Spleen (tissue), 11 donors: Measurements from ENCODE around the gene TTLL9. TPM values are rescaled to one million over a fixed set of nuclear protein-coding genes. Genes with fewer than 3 reads are reported as not detected.

Experiments
- DNase-seq: peaks from one replicate; pipeline ENCODE4 v3.0.0-alpha.2; 2020
- H3K27ac ChIP-seq, 8 donors: fragments of 200-600 bp; sonication (generic) in 7 of 8; 1 replicate in 4 of 8; 2 replicates in 4 of 8; pipeline versions ENCODE4 v1.5.0 to v1.8.0; 2016 to 2021; ENCODE audit warnings: inconsistent platforms in 4 of 8, mild to moderate bottlenecking in 4 of 8, moderate library complexity in 1 of 8
- H3K27me3 ChIP-seq, 7 donors: fragments of 200-600 bp; sonication (generic) in 6 of 7; replicated peaks in 1 of 7; 1 replicate in 4 of 7; 2 replicates in 3 of 7; pipeline versions ENCODE4 v1.5.0 to v1.8.0; 2016 to 2021; ENCODE audit warnings: inconsistent platforms in 3 of 7, mild to moderate bottlenecking in 1 of 7
- H3K36me3 ChIP-seq, 6 donors: fragments of 200-600 bp; sonication (generic) in 5 of 6; 1 replicate in 4 of 6; 2 replicates in 2 of 6; pipeline versions ENCODE4 v1.5.0 to v1.8.0; 2016 to 2021; ENCODE audit warnings: inconsistent platforms in 2 of 6
- H3K4me1 ChIP-seq, 6 donors: fragments of 200-600 bp; sonication (generic) in 5 of 6; 1 replicate in 3 of 6; 2 replicates in 3 of 6; pipeline versions ENCODE4 v1.5.0 to v1.8.0; 2016 to 2021; ENCODE audit warnings: inconsistent platforms in 3 of 6
- H3K4me3 ChIP-seq, 8 donors: fragments of 200-600 bp; sonication (generic) in 7 of 8; 1 replicate in 4 of 8; 2 replicates in 4 of 8; pipeline versions ENCODE4 v1.5.0 to v1.8.0; 2016 to 2021; ENCODE audit warnings: inconsistent platforms in 4 of 8, mild to moderate bottlenecking in 4 of 8, moderate library complexity in 2 of 8
- H3K9me3 ChIP-seq, 8 donors: fragments of 200-600 bp; sonication (generic) in 7 of 8; 1 replicate in 4 of 8; 2 replicates in 4 of 8; pipeline versions ENCODE4 v1.5.0 to v1.8.0; 2016 to 2021; ENCODE audit warnings: inconsistent platforms in 4 of 8
- POLR2A ChIP-seq, 3 donors: fragments of 450-650 bp; IDR thresholded peaks; one replicate each; pipeline ENCODE4 v1.5.1; 2017; ENCODE audit warnings: antibody characterized with exemption in 3 of 3, mild to moderate bottlenecking in 1 of 3
- POLR2AphosphoS5 ChIP-seq, 3 donors: sonication (generic); formaldehyde crosslinking; IDR thresholded peaks; one replicate each; pipeline ENCODE4 v1.5.1; 2017; ENCODE audit warnings: antibody characterized with exemption in 3 of 3
- WGBS, 5 donors: extraction: QIAGEN DNeasy Blood & Tissue Kit in 3 of 5; methylation state at CpG; one replicate each; pipeline versions ENCODE4 v1.1.5 to v1.1.7; 2013 to 2018; 5-methylcytosine and 5-hydroxymethylcytosine counted together
- intact Hi-C: fragments of 100-400 bp; cut with DNase I; formaldehyde crosslinking; loops from one replicate; pipeline ENCODE4 v1.15.0; 2023; ENCODE audit warnings: low total_unique reads
- polyA plus RNA-seq, 3 donors: library from polyadenylated mRNA; stranded (reverse); fragments of 200-250 nt; gene quantifications; one replicate each; pipeline ENCODE4 v1.2.1, GENCODE V29; 2013
- total RNA-seq, 7 donors: library from RNA; depleted of rRNA in 3 of 7; stranded (reverse); fragments of >200 nt in 3 of 7; fragmentation: NEBNext Ultra II Directional in 4 of 7; extraction: Animal tissue kit (Norgen Biotek cat#: 25700) in 4 of 7; gene quantifications; one replicate each; pipeline versions ENCODE4 v1.1.0 to v1.2.1, GENCODE V29; 2016 to 2021
- TF ChIP-seq, protein P1 (sequence below), 11 experiments: fragments of 200-600 bp in 7 of 11; fragments of 450-650 bp in 4 of 11; sonication (generic) in 4 of 11; IDR thresholded peaks in 8 of 11; conservative IDR thresholded peaks in 3 of 11; 1 replicate in 7 of 11; 2 replicates in 4 of 11; pipeline versions ENCODE4 v1.4.0 to v1.8.0; 2016 to 2021; ENCODE audit warnings: antibody characterized with exemption in 11 of 11, inconsistent platforms in 4 of 11, mild to moderate bottlenecking in 1 of 11
- donor health status: healthy with polysubstance abuse.
- donor health status: DM: no; HTN: no; CAD: no; lungs with moderate emphysema.
- donor health status: DM: no; HTN: no; CAD: no.
- donor health status: Bipolar disorder and iron deficiency.
- donor health status: healthy.
- donor health status: DM: no; HTN: no; CAD: no.
- donor health status: DM: yes; HTN: yes; CAD: no.

TTLL9 gene
- total and polyA plus RNA-seq, 10 donors = 0.22 to 0.79 (median 0.33) TPM

DNA sequence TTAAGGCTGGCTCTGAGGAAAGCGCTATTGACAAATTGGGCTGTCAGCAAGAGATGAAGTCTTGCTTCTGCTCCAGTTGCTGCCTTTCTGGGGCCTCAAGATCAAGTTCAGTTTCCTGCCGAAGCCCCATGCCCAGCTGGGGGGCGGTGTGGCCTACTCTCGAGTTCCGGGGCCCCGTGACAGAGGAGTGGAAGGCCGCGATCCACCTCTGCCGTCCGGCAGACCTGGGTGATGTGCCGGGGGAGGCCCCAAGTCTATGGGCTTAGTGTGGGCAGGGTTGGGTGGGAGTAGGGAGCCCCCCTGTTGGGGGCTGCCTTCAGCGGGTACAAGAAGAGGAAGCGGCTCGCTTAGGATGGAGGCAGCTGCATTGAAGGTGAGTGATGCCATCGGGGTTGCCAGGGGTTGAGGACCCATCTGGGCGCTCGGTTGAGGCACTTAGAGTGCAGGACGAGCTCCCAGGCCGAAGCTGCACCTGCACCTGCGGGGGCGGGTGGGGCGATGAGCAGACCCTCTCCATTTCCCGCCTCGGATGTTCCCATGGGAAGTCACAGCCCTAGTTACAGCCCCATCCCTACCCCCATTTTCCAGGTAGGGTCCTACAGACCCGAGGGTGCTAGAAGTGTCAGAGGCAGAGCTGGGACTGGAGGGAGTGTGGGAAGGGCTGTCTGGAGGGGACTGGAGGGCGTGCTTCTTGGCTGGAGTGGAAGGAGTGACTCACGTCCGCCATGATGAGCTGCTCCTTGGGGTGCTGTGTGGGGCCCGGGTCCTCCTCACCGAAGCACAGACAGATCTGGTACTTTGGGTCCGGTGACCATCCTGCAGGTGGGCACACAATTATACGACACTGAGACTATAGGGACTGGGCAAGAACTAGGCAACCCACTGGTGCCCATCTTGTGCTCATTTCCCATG lies 22.1 kb upstream of the TTLL9 start:
- Histone ChIP-seq H3K36me3 (no peaks in the 10 kb centered on the region), H3K27me3 (peaks cover 0 to 41% (median 4%) of the 10 kb centered on the region in 7 donors), H3K9me3 (no peaks in the 10 kb centered on the region), H3K4me3 (no peak overlapping the region), H3K4me1 (peaks cover 0 to 43% (median 12%) of the 10 kb centered on the region in 6 donors), H3K27ac (no peak overlapping the region)
- WGBS, 5 donors = 72 to 83% (median 79%) methylated on average over 24 to 32 of the region's 32 CpGs
- no peak for DNase-seq
- intact Hi-C loops = no loop called here
- no peak for TF ChIP-seq POLR2AphosphoS5 (IDR thresholded peaks at IDR 0.05)
- no peak for TF ChIP-seq POLR2A (IDR thresholded peaks at IDR 0.05)

DNA sequence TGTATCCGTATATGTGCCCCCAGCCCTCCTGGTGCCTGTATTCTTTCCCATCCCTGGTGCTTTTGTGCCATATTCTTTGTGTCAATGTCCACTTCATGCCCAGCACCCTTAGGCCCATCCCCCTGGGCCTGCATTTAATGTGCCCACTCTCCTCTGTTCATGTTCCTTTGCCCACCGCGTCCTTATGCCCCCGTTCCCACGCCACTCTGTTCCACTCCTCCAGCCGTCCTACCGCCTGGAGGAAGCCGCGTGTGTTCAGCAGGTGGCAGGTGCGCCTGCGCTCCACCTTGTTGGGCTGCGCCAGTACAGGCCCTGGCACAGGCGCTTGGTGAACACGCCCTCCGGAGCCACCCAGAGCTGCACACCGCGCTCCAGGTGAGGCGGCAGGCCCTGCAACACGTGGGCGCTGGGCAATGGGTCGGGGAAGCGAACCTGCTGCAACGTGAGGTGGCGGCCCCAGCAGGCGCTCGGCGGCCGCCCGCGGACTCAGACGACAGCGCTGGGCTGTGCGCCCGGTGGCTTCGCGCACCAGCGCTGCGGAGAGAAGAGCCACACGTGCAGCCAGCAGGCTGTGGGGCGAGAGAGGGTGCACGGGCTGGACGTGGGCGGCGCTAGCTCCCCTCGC lies 21.0 kb upstream of the TTLL9 start:
- peaks cover 0 to 41% (median 4%) of the 10 kb centered on the region in 7 donors for H3K27me3 ChIP-seq
- peaks cover 0 to 32% (median 10%) of the 10 kb centered on the region in 6 donors for H3K4me1 ChIP-seq
- H3K4me3 ChIP-seq = no peak overlapping the region
- no peaks in the 10 kb centered on the region for H3K36me3 ChIP-seq
- H3K9me3 ChIP-seq = no peaks in the 10 kb centered on the region
- DNase-seq = no peak
- H3K27ac ChIP-seq = no peak overlapping the region
- TF ChIP-seq, protein P1, sequence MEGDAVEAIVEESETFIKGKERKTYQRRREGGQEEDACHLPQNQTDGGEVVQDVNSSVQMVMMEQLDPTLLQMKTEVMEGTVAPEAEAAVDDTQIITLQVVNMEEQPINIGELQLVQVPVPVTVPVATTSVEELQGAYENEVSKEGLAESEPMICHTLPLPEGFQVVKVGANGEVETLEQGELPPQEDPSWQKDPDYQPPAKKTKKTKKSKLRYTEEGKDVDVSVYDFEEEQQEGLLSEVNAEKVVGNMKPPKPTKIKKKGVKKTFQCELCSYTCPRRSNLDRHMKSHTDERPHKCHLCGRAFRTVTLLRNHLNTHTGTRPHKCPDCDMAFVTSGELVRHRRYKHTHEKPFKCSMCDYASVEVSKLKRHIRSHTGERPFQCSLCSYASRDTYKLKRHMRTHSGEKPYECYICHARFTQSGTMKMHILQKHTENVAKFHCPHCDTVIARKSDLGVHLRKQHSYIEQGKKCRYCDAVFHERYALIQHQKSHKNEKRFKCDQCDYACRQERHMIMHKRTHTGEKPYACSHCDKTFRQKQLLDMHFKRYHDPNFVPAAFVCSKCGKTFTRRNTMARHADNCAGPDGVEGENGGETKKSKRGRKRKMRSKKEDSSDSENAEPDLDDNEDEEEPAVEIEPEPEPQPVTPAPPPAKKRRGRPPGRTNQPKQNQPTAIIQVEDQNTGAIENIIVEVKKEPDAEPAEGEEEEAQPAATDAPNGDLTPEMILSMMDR (IDR thresholded peaks at IDR 0.05 in 8 of 11, conservative IDR thresholded peaks at IDR 0.05 in 3 of 11) = no peak
- no peak for TF ChIP-seq POLR2A (IDR thresholded peaks at IDR 0.05)
- TF ChIP-seq POLR2AphosphoS5 (IDR thresholded peaks at IDR 0.05) = no peak
- 45 to 77% (median 51%) methylated on average over 28 to 45 of the region's 45 CpGs for WGBS, 5 donors
- intact Hi-C loops = no loop called here

DNA sequence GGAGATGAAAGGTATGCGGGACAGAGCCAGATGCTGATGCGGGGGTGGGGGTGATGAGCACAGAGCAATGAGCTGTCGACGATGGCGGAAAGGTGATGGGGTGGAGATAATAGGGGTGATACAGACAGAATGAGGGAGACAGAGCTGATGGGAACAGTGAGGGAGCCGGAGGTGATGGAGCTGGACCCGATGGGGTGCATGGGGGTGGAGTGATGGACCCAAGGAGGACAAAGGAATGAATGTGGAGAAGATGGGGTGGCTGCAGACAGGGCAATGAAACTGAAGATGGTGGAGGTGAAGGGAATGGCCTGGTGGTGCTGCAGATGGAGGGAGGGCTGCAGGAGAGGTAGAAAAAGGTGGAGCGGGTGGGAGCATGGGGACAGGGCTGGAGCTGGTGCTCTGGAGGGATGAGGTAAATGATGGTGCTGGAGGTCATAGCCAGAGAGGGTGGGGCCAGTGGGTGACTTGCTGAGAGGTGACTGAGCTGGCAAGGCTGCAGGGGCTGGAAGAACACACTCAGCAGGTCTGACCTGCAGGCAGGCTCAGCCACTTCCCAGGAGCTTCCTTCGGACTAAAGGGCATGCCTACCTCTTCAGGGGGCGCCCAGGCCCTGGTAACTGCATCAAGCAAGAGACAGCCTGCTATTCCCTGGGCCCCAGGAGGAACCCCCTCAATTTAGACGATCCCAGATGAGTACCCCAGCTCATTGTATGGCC lies 19.0 kb upstream of the TTLL9 start:
- Histone ChIP-seq H3K36me3 (no peaks in the 10 kb centered on the region), H3K27ac (no peak overlapping the region), H3K4me1 (peaks cover 0 to 13% (median 7%) of the 10 kb centered on the region in 6 donors), H3K27me3 (peaks cover 0 to 41% (median 4%) of the 10 kb centered on the region in 7 donors), H3K9me3 (no peaks in the 10 kb centered on the region), H3K4me3 (no peak overlapping the region)
- TF ChIP-seq POLR2A (IDR thresholded peaks at IDR 0.05) (no peak), POLR2AphosphoS5 (IDR thresholded peaks at IDR 0.05) (no peak)
- TF ChIP-seq, protein P1 (IDR thresholded peaks at IDR 0.05 in 8 of 11, conservative IDR thresholded peaks at IDR 0.05 in 3 of 11) = no peak
- DNase-seq = no peak
- WGBS, 5 donors = 78 to 84% (median 81%) methylated on average over 11 of the region's 11 CpGs
- intact Hi-C loops = loop anchor here (10.0 kb wide), 2 partner anchors 103 to 243 kb away; partner anchors contain the start of gene PDRG1

DNA sequence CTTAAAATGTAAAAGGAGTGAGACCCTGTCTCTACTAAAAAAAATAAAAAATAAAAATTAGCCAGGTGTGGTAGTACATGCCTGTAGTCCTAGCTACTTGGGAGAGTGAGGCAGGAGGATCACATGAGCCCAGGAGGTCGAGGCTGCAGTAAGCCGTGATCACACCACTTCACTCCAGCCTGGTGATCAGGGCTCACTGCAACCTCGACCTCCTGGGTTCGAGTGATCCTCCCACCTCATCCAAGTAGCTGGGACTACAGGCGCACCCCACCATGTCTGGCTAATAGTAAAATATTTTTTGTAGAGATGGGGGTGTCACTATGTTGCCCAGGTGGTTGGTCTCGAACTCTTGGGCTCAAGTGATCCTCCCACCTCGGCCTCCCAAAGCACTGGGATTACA lies 17.0 kb upstream of the TTLL9 start:
- 72 to 90% (median 79%) methylated on average over 7 of the region's 7 CpGs for WGBS, 5 donors
- Histone ChIP-seq H3K9me3 (no peaks in the 10 kb centered on the region), H3K27ac (no peak overlapping the region), H3K4me3 (no peak overlapping the region), H3K4me1 (peaks cover 0 to 14% (median 8%) of the 10 kb centered on the region in 6 donors), H3K27me3 (peaks cover 0 to 37% (median 4%) of the 10 kb centered on the region in 7 donors), H3K36me3 (no peaks in the 10 kb centered on the region)
- TF ChIP-seq POLR2A (IDR thresholded peaks at IDR 0.05) (no peak), POLR2AphosphoS5 (IDR thresholded peaks at IDR 0.05) (no peak)
- TF ChIP-seq, protein P1 (IDR thresholded peaks at IDR 0.05 in 8 of 11, conservative IDR thresholded peaks at IDR 0.05 in 3 of 11) = no peak
- intact Hi-C loops = loop anchor here (2.0 to 10.0 kb wide), 3 partner anchors 101 to 241 kb away; partner anchors contain the start of gene PDRG1
- DNase-seq = peak; percentile 59
